EH (cell line): Measurements from ENCODE around the gene WHRN.

Experiments
- DNase-seq: peaks from one replicate; pipeline ENCODE4 v3.0.0-alpha.2; 2015; ENCODE audit warnings: low read depth

The WHRN gene

GRCh38 chr9:114378883-114379282, 126.4 kb downstream of the WHRN start:
- DNase-seq, result no peak

DNA sequence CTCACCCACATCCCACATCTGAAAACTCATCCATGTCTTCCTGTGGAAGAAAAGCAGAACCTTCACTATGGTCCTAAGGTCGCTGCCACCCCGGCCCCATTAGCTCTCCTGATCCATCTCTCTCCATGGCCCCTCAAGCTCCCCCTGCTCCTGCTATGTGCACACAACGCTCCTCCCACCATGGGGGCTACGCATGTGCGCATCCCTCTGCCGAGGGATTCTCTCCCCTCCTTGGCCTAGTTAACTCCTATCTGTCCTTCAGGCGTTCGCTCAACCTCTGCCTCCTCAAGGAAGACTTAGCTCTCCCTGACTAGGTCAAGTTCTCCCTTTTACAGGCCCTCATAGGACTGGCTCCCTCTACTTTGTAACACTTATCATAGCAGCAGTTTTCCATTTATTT, 127.3 kb downstream of the WHRN start:
- no peak for DNase-seq

GRCh38 chr9:114376586-114377445, 128.5 kb downstream of the WHRN start:
- DNase-seq, result no peak

DNA sequence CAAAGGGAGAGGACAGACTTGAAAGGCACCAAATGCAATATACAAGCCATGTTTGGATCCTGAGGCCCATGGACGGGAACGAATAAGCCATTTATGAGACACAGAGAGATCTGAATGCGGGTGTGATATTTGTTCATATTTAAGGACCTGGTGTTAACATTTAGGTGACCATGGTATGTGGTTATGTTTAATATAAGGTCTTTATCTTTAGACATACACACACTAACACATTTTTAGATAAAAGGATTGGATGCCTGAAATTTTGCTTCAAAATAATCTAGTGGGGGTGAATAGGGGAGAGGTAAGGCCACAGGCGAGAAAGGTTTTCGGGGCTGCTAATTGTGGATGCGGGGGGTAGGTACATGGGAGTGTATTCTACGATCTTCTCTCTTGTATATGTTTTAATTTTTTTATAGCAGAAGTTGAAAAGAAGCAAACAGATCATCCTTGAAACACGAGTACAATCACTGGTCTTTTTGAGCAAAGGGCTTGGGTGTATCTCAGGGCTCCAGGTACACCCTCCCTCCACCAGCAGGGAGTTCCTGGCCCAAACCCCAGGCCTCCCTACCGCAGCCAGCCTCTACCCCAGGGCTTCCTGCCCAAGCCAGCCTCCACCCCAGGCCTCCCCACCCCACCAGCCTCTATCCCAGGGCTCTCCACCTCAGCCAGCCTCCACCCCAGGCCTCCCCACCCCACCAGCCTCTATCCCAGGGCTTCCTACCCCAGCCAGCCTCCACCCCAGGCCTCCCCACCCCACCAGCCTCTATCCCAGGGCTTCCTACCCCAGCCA, 129.7 kb downstream of the WHRN start:
- no peak for DNase-seq

GRCh38 chr9:114374936-114375335, 130.3 kb downstream of the WHRN start:
- no peak for DNase-seq

- DNase-seq, result no peak
Observed at GRCh38 chr9:114373960-114374730, 131.1 kb downstream of the WHRN start.

GRCh38 chr9:114372921-114373448, 132.3 kb downstream of the WHRN start:
- DNase-seq, result no peak

- DNase-seq, result peak; percentile 84
Observed at GRCh38 chr9:114371973-114372917, 133.0 kb downstream of the WHRN start.

- no peak for DNase-seq
Observed at GRCh38 chr9:114371343-114371944, 133.8 kb downstream of the WHRN start.

DNA sequence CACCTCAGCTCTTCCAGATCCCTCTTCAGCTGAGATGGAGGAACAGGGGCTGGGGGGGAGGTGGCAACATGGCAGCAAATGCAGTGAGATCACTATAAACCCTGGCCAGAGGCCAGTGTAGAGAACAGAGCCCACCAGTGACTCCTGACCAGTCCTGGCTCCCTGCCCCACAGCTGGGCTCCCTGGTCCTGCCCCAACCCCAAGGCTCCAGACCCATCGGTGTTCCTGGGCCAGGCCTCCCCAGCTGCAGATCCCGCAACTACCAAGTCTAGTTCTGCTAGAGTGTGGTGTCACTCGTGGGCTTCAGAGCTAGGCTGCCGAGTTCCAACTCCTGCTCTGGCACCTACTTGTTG, 134.3 kb downstream of the WHRN start:
- no peak for DNase-seq

DNA sequence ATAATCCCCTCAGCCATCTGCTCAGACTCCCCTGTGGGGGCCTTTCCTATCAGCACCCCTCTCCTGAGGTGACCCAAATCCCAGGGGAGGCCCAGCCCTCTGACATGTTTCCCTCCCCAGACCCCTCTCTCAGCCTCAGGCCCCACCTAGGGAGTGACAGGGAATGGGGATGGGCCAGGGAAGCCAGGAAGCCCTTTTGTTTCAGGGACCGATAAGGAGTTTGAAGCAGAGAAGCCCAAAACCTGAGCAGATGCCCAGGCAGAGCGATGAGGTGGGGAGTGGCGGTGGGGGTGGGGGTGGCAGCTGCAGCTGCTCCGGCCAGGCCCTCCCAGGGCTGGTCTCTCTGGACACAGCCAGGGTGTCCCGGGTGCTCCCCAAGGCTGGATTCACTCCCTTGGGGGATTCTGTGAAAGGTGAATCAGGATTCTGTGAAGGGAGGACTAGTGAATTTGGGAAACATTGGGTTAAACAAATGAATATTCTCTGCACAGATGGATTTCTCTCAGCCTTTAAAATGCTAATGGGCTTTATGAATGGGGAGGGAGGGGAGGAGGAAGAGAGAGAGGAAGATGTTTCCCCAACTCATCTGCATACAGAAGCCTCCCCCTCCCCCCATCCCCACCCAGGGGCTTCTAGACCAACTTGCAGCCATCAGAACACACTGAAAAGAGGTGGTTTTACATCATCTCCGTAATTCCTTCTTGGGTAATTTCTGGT, 134.9 kb downstream of the WHRN start:
- no peak for DNase-seq

DNA sequence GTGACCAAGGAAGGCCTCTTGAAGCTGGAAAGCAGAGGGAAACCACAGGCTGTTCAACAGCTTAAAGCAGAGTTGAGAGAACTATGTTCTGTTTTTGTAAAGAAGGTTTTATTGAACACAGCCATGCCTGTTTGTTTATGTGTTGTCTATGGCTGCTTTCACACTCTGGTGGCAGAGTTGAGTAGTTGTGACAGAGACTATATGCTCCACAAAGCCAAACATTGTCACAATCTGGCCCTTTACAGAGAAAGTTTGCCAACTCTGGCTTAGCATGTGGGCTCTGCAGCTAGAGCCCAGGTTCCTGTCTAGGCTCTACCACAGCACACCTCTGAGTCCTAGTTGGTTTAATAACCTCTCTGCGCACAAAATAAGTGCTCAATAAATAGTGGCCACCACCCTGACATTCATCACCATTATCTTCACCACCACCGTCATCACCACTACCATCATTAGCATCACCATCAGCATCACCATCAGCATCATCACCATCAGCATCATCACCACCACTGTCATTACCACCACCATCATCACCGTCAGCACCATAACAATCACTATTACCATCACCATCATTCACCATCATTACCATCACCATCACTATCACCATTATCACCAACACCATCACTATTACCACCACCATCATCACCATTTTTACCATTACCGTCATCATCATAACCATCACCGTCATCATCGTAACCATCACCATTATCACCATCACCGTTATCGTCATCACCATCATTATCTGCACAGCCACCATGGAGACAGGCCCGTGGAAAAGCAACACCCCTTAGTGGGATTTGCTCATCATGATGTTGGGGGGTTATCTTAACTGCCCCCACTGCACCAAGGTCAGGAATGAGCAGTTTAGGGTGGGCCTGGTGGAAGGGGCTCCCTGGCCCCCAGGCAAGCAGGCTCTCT, 135.8 kb downstream of the WHRN start:
- DNase-seq, result no peak

DNA sequence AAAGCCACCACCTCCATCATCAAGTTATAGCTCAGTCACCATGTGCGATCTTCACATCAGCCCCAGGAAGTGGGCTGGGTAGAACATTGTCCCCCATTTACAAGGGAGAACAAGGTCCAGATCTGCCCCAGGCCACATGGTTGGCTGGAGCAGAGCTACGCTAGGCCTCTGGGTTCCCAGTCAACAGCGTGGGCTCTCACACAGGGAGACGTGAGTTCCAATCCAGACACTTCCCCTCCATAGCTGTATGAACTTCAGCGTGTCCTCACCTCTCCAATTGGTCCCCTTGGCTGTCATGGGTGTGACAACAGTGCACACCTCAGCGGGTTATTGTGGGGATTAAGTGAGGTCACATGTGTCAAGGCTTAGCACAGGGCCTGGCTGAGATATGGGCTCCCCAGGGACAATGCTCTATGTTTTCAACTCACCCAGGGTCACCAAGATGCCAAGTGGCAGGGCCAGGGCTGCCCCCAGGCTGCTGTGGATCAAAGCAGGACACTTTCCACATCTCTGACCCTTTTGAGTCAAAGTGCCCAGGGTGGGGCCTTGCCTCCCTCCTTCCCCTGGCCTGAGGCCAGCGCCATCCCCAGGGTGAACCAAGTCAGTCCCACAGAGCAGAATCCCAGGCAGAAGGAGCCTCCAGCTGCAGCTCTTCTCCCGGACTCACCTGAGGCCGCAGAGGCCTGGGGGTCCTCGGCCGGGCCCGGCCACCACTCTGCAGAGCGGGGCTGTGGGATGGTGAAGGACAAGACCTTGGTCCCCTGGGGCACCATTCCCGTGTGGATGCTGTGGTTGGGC, 137.3 kb downstream of the WHRN start:
- DNase-seq, result no peak

- no peak for DNase-seq
Observed at GRCh38 chr9:114367366-114367765, 137.9 kb downstream of the WHRN start.

DNA sequence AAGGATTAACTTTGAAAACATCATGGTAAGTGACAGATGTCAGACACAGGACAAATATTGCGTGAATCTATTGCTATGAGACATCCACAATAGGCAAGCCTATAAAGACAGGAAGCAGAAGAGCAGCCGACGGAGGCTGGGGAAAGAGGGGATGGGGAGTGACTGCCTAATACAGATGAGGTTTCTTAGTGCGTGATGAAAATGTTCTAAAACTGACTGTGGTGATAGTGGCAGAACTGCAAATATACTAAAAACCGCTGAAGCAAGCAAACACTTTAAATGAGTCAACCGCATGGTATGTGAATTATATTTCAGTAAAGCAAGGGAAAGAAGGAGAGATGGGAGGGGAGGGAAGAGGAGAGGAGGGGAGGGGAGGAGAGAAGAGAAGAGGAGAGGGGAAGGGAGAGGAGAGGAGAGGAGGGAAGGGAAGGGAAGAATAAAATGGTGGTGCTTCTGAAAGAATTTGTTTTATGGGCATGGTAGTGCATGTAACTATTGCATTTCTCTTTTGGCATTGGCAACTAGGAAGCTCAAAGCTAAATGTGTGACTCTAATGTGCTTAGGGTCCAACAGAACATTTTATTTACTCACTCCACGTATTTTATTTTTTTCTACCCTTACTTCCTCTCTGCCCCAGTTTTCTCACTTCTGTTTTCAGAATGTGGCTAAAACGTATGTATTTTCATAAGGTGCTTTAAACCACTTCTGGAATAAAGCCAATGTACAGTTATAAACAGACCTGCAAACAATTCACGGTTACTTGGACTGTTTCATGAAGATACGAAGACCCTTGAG, 138.7 kb downstream of the WHRN start:
- DNase-seq, result peak; percentile 95

- no peak for DNase-seq
Observed at GRCh38 chr9:114365194-114365593, 140.1 kb downstream of the WHRN start.
